ENCODE data around the gene NT5C2. TPM values are rescaled to one million over a fixed set of nuclear protein-coding genes. Genes with fewer than 3 reads are reported as not detected.
"Not testable (repeated sequence)": the region's sequence is repeated elsewhere in the genome, so short reads cannot be mapped to it uniquely, and the experiment has no call there.

The NT5C2 gene
- polyA plus RNA-seq, 1 donor from 2014 or later = 50.1 TPM

DNA sequence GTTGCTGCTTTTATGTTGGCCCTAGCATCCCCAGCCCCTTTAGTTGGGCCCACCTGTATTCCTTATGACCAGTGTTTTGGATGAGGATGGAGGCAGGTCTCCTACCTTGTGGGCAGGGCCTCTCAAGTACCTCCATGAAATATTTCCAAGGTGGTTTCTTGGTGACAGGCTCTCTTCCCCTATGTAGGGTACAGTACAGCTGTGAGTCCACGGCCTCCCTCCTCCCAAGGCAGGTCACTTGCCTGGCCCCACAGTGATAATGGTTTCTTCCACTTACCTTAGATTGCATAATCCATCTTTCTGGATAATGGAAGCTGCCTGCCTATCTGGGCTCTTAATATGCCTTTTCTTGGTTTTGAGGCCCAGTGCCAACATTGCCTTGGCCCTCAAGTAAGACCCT, 110.4 kb downstream of the NT5C2 start:
- H3K4me1 Mint-ChIP-seq = no peaks in the 10 kb centered on the region
- no peaks in the 10 kb centered on the region for H3K9me3 Mint-ChIP-seq
- no peak overlapping the region for H3K4me3 Mint-ChIP-seq
- no peaks in the 10 kb centered on the region for H3K36me3 Mint-ChIP-seq
- H3K27me3 Mint-ChIP-seq = no peaks in the 10 kb centered on the region
- H3K27ac Mint-ChIP-seq = no peak overlapping the region

DNA sequence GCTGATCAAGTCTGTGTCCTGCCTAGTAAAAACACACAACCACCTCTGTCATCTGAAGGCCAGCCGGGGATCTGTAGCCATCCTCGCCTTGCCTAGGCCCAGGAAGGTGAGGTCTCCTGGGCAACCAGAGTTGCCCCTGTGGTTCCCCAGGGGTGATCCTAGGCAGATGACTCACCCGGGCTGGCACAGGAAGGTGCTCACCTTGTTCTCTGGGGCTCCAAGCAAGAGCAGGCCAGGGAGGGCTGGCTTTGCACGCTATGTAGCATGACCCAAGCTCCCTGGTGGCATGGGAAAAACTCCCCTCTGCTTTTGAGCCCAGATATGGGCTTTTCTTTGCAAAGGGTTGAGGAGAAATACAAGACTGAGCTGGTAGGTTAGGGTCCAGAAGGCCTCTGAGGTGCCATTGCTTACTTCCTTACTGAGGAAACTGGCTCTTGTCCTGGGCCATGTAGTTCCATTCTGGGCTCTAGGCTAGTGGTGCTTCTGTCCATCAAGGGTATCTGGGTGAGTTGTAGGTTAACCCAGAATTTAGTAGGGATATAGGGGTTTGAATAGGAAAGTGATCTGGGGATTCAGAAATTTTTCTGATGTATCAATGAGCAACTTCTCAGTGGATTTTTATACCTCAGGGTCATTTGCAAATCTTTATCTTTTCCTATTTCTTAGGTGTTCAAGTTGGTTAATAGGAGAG, 112.0 kb downstream of the NT5C2 start:
- H3K27ac Mint-ChIP-seq = peak overlapping the region in 1 of 3 donors; percentile 76

DNA sequence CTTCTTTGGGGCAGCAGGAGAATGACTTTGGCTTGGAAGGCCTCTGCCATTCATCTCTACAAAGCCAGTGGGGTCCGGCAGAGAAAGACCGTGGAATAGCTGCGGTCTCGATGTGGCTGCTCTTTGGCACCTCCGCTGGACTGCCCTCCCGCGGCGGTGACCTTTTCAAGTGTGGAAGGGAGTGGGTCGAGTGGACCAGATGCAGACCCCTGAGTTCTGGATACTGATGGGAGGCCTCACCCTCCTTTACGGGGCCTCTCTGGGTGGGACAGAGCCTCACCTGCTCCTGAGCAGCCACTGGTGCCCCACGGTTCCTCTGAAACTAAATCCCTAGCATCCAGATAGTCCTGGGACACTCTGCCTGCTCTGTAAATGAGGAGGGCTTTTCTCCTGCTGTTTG, 113.1 kb downstream of the NT5C2 start:
- peaks cover 11% of the 10 kb centered on the region for H3K36me3 Mint-ChIP-seq
- no peaks in the 10 kb centered on the region for H3K4me1 Mint-ChIP-seq
- H3K27me3 Mint-ChIP-seq = no peaks in the 10 kb centered on the region
- no peaks in the 10 kb centered on the region for H3K9me3 Mint-ChIP-seq
- H3K4me3 Mint-ChIP-seq = no peak overlapping the region
- no peak overlapping the region for H3K27ac Mint-ChIP-seq

More for the DNA sequence above, 112.0 kb downstream of the NT5C2 start:
- Mint-ChIP-seq H3K36me3 (peaks cover 8% of the 10 kb centered on the region), H3K9me3 (no peaks in the 10 kb centered on the region), H3K4me3 (no peak overlapping the region), H3K4me1 (no peaks in the 10 kb centered on the region), H3K27me3 (no peaks in the 10 kb centered on the region)

DNA sequence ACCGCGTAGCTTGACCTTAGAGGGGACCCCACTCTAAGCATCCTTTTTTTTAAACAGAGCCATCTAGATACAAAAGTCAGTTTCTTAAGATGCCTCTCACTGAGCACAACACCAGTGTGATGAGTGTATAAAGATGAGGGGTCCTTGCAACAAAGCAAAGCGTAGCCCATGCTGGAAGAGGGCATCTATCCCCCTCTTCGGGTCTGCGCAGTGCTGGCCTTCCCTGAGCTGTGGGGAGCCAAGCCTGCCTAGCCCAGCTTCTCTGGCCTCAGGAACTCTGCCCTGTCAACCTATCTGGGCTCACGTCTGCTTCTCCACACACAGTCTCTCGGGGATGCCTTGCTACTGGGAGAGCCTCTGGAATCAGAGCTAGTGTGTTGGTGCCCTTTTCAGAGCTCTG, 114.0 kb downstream of the NT5C2 start:
- Mint-ChIP-seq H3K4me1 (no peaks in the 10 kb centered on the region), H3K4me3 (no peak overlapping the region), H3K9me3 (no peaks in the 10 kb centered on the region), H3K27me3 (no peaks in the 10 kb centered on the region), H3K27ac (no peak overlapping the region), H3K36me3 (peaks cover 11% of the 10 kb centered on the region)

DNA sequence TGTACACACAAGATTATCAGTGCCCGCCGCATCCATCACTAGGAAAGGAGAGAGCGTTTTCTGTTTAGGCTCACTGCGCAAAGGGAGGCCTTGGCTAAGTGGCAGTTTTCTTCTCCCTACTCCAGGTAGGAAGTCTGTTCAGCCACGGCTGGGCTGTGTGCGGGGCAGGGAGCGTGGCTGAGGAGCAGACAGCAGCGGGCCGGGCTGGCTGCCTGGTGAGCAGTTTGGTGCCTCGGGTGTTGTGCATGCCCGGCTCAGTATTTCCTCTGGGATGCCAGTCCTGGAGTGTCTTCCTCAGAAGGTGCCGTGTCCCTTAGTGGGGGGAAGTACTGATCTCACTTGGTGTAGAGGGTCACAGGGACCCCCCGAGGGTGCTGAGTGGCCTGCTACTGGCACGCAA, 114.4 kb downstream of the NT5C2 start:
- no peak overlapping the region for H3K27ac Mint-ChIP-seq
- H3K4me1 Mint-ChIP-seq = no peaks in the 10 kb centered on the region
- H3K4me3 Mint-ChIP-seq = no peak overlapping the region
- no peaks in the 10 kb centered on the region for H3K27me3 Mint-ChIP-seq
- H3K9me3 Mint-ChIP-seq = no peaks in the 10 kb centered on the region
- peaks cover 11% of the 10 kb centered on the region for H3K36me3 Mint-ChIP-seq

DNA sequence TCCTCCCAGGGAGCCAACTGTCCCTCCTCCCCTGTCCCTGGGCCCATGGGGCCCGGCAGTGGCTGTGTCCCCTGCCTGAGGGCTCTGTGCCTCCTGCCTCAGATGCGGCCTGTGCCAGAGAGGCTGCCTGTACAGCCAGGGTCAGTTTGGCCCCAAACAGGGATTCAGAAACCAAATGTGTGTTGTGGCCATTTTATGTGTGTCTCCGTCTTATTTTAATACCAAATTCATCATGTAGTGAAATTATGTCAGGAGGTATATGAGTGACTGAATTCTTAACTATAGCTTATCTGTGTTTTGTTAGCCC, 114.8 kb downstream of the NT5C2 start:
- no peaks in the 10 kb centered on the region for H3K27me3 Mint-ChIP-seq
- no peak overlapping the region for H3K27ac Mint-ChIP-seq
- H3K9me3 Mint-ChIP-seq = no peaks in the 10 kb centered on the region
- H3K4me3 Mint-ChIP-seq = no peak overlapping the region
- H3K36me3 Mint-ChIP-seq = peaks cover 11% of the 10 kb centered on the region
- no peaks in the 10 kb centered on the region for H3K4me1 Mint-ChIP-seq

DNA sequence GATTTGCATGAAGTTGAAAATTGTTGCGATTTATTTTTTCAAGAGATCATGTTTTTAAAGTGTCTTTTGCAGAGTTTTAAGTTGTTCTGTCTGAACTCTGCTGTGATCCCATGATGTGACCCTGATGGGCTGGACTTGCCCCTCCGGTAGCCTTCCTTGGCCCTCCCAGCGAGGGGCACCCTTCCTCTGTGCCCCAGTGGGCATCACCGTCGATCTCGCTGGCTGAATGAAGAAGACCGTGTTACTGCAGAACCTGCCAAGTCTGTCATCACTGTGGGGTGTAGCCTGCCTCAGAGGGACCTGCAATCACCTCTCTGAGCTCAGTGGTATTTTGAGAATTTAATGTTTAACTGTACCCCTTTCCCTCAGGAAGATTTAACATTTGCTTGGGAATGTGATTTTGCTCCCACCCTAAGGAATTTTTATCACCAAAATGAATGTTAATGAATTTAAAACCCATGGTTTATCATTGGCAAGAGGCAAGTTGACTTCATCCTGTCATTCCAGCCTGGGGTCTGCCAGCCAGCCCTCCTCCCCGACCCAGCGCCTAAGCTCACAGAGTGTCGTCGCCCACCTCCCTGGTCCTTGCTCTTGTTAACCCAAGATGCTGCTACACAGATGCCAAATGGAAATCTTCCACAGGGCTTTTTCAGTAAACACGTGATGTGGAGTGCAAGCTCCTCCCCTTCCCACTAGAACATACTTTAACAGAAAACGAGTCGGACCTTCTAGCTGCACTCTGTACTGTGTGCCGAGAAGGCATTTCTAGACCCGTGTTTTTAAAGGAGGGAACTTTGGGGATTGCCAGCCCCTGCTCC, 115.4 kb downstream of the NT5C2 start:
- H3K9me3 Mint-ChIP-seq = no peaks in the 10 kb centered on the region
- no peak overlapping the region for H3K27ac Mint-ChIP-seq
- peaks cover 11% of the 10 kb centered on the region for H3K36me3 Mint-ChIP-seq
- peak overlapping the region in 1 of 4 donors; percentile 55 for H3K4me3 Mint-ChIP-seq
- no peaks in the 10 kb centered on the region for H3K4me1 Mint-ChIP-seq
- H3K27me3 Mint-ChIP-seq = no peaks in the 10 kb centered on the region

DNA sequence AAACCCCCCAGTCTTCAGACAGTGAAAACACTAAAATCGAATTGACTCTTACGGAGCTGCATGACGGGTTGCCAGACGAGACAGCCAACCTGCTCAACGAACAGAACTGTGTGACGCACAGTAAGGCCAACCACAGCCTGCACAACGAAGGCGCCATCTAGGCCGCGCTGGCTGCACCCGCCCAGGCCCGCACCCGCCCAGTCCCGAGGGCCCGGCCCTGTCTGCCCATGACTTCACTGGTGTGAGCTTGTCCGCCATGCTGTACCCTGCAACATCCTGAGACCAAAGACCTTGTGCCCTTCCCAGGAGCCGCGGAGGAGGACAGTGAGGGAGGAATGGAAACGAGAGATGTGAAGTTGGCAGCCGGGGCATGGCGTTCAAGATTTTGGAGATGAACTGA, 116.1 kb downstream of the NT5C2 start:
- Mint-ChIP-seq H3K36me3 (peaks cover 11% of the 10 kb centered on the region), H3K4me1 (no peaks in the 10 kb centered on the region), H3K4me3 (no peak overlapping the region), H3K9me3 (no peaks in the 10 kb centered on the region), H3K27ac (no peak overlapping the region), H3K27me3 (no peaks in the 10 kb centered on the region)

DNA sequence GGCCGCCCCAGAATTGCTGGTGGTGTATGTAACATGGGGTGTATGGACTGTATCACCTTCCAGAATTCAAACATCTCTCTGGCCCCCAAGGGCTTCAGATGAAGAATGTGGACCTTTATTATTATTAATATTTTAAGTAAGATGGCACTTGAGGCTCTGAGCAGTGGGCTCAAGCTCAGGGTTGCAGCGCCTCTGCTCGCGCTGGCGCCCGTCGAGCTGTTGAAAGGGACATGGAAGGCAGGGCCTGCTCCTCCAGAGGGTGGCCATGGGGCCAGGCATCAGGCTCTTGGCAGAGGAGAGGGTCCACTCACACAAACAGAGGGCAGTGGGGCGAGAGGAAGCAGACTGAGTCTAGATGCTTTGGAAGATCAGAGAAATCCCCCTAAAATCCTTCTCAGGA, 120.2 kb downstream of the NT5C2 start:
- H3K27ac Mint-ChIP-seq = no peak overlapping the region
- no peak overlapping the region for H3K4me3 Mint-ChIP-seq
- peaks cover 11% of the 10 kb centered on the region for H3K36me3 Mint-ChIP-seq
- H3K9me3 Mint-ChIP-seq = no peaks in the 10 kb centered on the region
- H3K27me3 Mint-ChIP-seq = no peaks in the 10 kb centered on the region
- H3K4me1 Mint-ChIP-seq = peaks cover 22 to 27% (median 23%) of the 10 kb centered on the region in 3 donors

DNA sequence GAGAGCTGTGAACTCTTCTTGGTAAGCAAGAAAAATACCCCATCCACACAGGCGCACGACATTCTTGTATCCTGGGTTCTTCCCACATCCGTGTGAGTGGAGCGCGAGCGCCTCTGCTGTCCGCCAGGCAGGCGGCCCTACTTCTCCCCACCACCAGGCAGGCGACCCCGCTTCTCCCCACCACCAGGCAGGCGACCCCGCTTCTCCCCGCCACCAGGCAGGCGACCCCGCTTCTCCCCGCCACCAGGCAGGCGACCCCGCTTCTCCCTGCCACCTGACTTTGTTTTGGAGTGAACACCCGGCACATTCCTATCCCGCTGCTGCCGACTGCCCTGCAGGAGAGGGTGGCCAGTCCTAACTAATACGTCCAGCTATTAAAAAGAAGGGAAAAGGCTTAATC, 120.8 kb downstream of the NT5C2 start:
- Mint-ChIP-seq H3K36me3 (peaks cover 7% of the 10 kb centered on the region), H3K27me3 (no peaks in the 10 kb centered on the region), H3K4me3 (no peak overlapping the region), H3K4me1 (peaks cover 24 to 31% (median 25%) of the 10 kb centered on the region in 3 donors), H3K9me3 (no peaks in the 10 kb centered on the region), H3K27ac (no peak overlapping the region)

DNA sequence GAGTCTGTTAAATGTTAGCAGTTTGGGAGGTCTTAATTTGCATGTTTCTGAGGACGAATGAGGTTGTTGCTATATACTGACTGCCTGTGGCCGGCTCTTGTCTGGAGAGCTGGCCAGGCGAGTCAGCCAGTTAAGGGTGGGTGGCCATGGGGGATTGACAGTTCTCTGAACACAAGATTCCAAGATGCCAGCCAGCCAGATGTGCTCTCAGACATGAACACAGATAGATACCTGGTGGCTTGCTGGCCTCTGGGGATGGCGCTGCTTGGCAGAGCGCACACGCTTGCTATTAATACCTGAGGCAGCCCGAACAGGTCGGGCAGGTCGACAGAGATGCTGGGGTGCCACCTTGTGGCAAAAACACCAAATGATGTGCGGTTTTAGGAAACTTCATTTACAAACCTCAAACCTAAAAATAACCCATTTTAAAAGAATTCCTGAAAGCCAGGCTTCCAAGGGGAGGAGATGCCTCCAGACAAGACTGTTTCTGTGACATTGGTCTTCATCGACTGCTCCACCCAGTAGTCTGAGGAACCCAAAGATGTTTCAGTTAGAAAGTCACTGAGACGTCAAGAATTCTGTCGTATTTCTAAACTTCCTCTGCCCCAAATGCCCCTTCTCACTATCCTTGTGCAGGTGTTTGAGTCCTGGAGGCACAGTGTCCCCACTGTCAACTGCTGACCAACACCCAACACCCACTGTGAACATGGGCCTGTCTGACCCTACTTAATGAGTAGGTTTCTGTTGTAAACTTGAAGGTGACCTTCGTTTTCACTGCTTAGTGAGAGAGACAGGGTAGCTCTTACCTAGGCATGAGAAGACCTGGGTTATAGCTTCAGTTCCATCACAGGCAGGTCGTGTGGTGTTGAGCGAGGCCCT, 123.4 kb downstream of the NT5C2 start:
- Mint-ChIP-seq H3K27me3 (no peaks in the 10 kb centered on the region), H3K9me3 (no peaks in the 10 kb centered on the region), H3K4me1 (peaks cover 24 to 31% (median 25%) of the 10 kb centered on the region in 3 donors), H3K27ac (peak overlapping the region; percentile 39 to 92 (median 54)), H3K36me3 (peaks cover 2% of the 10 kb centered on the region), H3K4me3 (peak overlapping the region; percentile 12 to 78 (median 44))

DNA sequence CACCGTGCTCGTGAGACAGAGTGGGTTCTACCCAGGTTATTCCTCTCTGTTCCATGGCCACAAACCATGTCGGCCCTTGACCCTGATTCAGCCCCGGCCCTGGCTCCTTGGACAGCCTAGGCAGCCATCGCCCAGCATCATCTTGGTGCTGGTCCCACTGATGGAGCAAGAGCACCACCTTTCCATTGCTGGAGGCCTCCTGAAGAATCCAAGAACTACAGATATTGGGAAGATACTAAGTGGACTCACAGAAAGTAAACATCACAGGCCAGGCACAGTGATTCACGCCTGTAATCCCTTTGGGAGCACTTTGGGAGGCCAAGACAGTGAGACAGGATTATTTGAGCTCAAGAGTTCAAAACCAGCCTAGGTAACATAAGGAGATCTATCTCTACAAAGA, 125.1 kb downstream of the NT5C2 start:
- Mint-ChIP-seq H3K27ac (no peak overlapping the region), H3K4me3 (no peak overlapping the region), H3K9me3 (no peaks in the 10 kb centered on the region), H3K36me3 (peaks cover 5% of the 10 kb centered on the region), H3K27me3 (no peaks in the 10 kb centered on the region), H3K4me1 (peaks cover 24 to 31% (median 25%) of the 10 kb centered on the region in 3 donors)

DNA sequence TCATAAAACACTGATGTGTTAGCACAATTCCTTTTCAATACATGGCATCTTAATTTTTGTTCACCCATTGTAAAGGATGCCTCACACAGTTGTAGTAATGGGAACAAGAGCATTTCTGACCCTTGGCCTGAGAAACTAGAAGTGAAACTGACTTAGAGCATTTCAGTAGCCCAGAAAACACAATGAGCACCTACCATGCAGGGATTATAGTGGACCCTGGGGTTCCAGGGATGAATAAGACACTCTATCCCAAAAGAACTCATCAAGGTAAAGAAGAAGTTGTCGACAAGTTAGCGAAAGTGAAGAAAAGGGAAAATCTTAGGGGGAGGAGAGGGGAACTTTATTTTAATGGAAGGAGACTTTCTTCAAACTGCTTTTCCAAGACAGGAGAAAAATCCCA, 125.6 kb downstream of the NT5C2 start:
- Mint-ChIP-seq H3K4me1 (peaks cover 24 to 31% (median 25%) of the 10 kb centered on the region in 3 donors), H3K9me3 (no peaks in the 10 kb centered on the region), H3K36me3 (peaks cover 5% of the 10 kb centered on the region), H3K27ac (no peak overlapping the region), H3K27me3 (no peaks in the 10 kb centered on the region), H3K4me3 (no peak overlapping the region)

DNA sequence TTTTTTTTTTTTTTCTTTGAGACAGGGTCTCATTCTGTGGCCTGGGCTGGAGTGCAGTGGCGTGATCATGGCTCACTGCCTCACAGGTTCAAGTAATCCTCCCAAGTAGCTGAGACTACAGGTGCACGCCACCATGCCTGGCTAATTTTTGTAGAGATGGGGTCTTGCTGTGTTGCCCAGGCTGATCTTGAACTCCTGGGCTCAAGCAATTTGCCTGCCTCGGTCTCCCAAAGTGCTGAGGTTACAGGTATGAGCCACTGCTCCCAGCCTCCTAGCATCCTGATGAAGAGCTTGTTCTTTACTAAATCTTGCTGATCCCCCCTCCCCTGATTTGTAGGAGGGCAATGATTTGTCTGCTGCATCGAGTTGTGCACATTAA, 126.0 kb downstream of the NT5C2 start:
- H3K27ac Mint-ChIP-seq = not testable (repeated sequence)

More for the DNA sequence above, 126.0 kb downstream of the NT5C2 start:
- peaks cover 24 to 31% (median 25%) of the 10 kb centered on the region in 3 donors for H3K4me1 Mint-ChIP-seq
- not testable (repeated sequence) for H3K36me3 Mint-ChIP-seq, H3K27me3 Mint-ChIP-seq, H3K4me3 Mint-ChIP-seq, H3K9me3 Mint-ChIP-seq

Data from IgD-negative memory B cell (primary cell).